Tibial artery (tissue), 4 donors: ENCODE measurements around the gene C1orf185.
A peak's percentile ranks its signal among the peaks of the same experiment; 100 is the strongest.

Experiments used
- DNase-seq, 2 donors: peaks; one replicate each; pipeline ENCODE4 v3.0.0-alpha.2; 2019
- H3K27ac ChIP-seq, 2 donors: fragments of 200-600 bp; sonication (generic) in 1 of 2; 1 replicate in 1 of 2; 2 replicates in 1 of 2; pipeline ENCODE4 v1.5.1; 2018 to 2019; ENCODE audit warnings: mild to moderate bottlenecking in 1 of 2
- H3K27me3 ChIP-seq, 2 donors: fragments of 200-600 bp; sonication (generic) in 1 of 2; one replicate each; pipeline versions ENCODE4 v1.5.1 to v1.6.0; 2016 to 2019
- H3K36me3 ChIP-seq, 3 donors: fragments of 200-600 bp; sonication (generic) in 2 of 3; one replicate each; pipeline ENCODE4 v1.5.1; 2016 to 2019; ENCODE audit warnings: mild to moderate bottlenecking in 2 of 3
- H3K4me1 ChIP-seq, 4 donors: fragments of 200-600 bp; sonication (generic) in 2 of 4; 1 replicate in 3 of 4; 2 replicates in 1 of 4; pipeline ENCODE4 v1.5.1; 2016 to 2019
- H3K4me3 ChIP-seq, 2 donors: fragments of 200-600 bp; sonication (generic) in 1 of 2; 1 replicate in 1 of 2; 2 replicates in 1 of 2; pipeline ENCODE4 v1.5.1; 2018 to 2019; ENCODE audit warnings: mild to moderate bottlenecking in 2 of 2
- H3K9me3 ChIP-seq, 3 donors: fragments of 200-600 bp; sonication (generic) in 1 of 3; one replicate each; pipeline ENCODE4 v1.5.1; 2016 to 2019
- intact Hi-C: fragments of 100-400 bp; cut with DNase I; formaldehyde crosslinking; loops from one replicate; pipeline ENCODE4 v1.15.0; 2023; ENCODE audit warnings: low total_unique reads
- TF ChIP-seq, protein P1 (sequence below), 2 experiments: fragments of 200-600 bp in 1 of 2; fragments of 450-650 bp in 1 of 2; IDR thresholded peaks; one replicate each; pipeline ENCODE4 v1.5.1; 2017 to 2019; ENCODE audit warnings: antibody characterized with exemption in 2 of 2, mild to moderate bottlenecking in 1 of 2, moderate library complexity in 1 of 2

The C1orf185 gene

DNA sequence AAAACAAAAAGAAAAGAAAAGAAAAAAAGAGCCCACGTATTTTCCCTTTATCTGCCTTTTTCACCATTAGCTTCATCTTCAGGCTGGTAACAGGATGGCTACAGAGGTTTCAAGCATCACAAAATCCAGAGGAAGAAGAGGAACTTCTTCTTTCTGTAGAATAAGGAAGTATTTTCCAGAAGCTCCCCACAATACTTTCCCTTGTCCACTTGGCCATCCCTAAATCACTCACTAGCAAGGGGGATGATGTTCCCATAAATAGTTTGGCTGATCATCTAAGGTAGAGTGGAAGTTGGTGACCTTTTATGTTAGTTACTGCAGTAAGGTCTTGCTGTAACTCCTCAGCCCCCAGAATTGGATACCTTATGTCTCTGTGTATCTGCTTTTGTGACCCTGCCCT is 88.9 kb downstream of the C1orf185 start:
- no peaks in the 10 kb centered on the region for H3K27me3 ChIP-seq
- no peak overlapping the region for H3K27ac ChIP-seq
- TF ChIP-seq, protein P1, sequence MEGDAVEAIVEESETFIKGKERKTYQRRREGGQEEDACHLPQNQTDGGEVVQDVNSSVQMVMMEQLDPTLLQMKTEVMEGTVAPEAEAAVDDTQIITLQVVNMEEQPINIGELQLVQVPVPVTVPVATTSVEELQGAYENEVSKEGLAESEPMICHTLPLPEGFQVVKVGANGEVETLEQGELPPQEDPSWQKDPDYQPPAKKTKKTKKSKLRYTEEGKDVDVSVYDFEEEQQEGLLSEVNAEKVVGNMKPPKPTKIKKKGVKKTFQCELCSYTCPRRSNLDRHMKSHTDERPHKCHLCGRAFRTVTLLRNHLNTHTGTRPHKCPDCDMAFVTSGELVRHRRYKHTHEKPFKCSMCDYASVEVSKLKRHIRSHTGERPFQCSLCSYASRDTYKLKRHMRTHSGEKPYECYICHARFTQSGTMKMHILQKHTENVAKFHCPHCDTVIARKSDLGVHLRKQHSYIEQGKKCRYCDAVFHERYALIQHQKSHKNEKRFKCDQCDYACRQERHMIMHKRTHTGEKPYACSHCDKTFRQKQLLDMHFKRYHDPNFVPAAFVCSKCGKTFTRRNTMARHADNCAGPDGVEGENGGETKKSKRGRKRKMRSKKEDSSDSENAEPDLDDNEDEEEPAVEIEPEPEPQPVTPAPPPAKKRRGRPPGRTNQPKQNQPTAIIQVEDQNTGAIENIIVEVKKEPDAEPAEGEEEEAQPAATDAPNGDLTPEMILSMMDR (IDR thresholded peaks at IDR 0.05) = no peak
- intact Hi-C loops = loop anchor here (5.0 to 10.0 kb wide), 3 partner anchors 106 to 416 kb away; no protein-coding TSS in a partner anchor
- no peaks in the 10 kb centered on the region for H3K9me3 ChIP-seq
- DNase-seq = no peak
- no peaks in the 10 kb centered on the region for H3K36me3 ChIP-seq
- H3K4me1 ChIP-seq = no peaks in the 10 kb centered on the region
- H3K4me3 ChIP-seq = no peak overlapping the region

DNA sequence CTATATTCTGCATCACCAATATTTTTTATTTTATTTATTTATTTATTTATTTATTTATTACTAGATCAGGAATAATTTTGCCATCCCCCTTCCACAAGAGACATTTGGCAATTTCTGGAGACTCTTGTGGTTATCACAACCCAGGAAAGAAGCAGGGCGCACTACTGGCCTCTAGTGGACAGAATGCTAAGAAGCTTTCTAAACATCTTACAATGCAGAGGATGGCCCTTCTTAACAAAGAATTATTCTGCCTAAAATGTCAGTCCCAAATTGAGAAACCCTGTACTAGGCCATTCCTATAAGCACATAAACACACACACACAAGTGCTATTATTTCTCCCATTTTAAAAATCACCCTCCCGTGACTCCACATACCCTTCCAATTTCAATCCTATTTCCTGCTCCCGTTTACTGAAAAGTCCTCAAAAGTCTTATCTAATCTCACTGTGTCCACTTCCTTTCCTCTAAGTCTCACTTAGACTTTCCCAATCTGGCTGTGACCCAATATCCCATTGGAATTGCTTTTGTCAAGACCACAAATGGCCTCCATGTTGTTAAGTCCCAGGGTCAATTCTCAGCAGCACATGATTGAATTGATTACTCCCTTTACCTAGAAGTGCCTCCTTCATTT is 90.3 kb downstream of the C1orf185 start:
- no peak overlapping the region for H3K4me3 ChIP-seq
- peak; percentile 66 to 68 for DNase-seq
- no peaks in the 10 kb centered on the region for H3K36me3 ChIP-seq
- no peaks in the 10 kb centered on the region for H3K27me3 ChIP-seq
- intact Hi-C loops = loop anchor here (5.0 to 10.0 kb wide), 3 partner anchors 105 to 418 kb away; no protein-coding TSS in a partner anchor
- no peaks in the 10 kb centered on the region for H3K9me3 ChIP-seq
- TF ChIP-seq, protein P1 (IDR thresholded peaks at IDR 0.05) = peak; percentile 64 to 84
- no peaks in the 10 kb centered on the region for H3K4me1 ChIP-seq
- H3K27ac ChIP-seq = no peak overlapping the region

- TF ChIP-seq, protein P1 (IDR thresholded peaks at IDR 0.05) = no peak
Observed at GRCh38 chr1:51193564-51193963, 91.5 kb downstream of the C1orf185 start.

More at GRCh38 chr1:51193564-51193963, 91.5 kb downstream of the C1orf185 start:
- Histone ChIP-seq H3K9me3 (no peaks in the 10 kb centered on the region), H3K27ac (no peak overlapping the region), H3K27me3 (no peaks in the 10 kb centered on the region), H3K36me3 (no peaks in the 10 kb centered on the region), H3K4me3 (no peak overlapping the region), H3K4me1 (no peaks in the 10 kb centered on the region)
- intact Hi-C loops = loop anchor here (5.0 to 10.0 kb wide), 3 partner anchors 104 to 419 kb away; no protein-coding TSS in a partner anchor
- DNase-seq = no peak
